C4-2B (cell line): ENCODE measurements around the gene NOX5.

Source experiments
- ZFX ChIP-seq: fragments of 450-650 bp; IDR thresholded peaks from 2 replicates; pipeline ENCODE4 v1.6.1; 2017
- TF ChIP-seq, protein P1 (sequence below): fragments of 450-650 bp; conservative IDR thresholded peaks from 2 replicates; pipeline ENCODE4 v1.5.1; 2017; ENCODE audit warnings: mild to moderate bottlenecking

DNA sequence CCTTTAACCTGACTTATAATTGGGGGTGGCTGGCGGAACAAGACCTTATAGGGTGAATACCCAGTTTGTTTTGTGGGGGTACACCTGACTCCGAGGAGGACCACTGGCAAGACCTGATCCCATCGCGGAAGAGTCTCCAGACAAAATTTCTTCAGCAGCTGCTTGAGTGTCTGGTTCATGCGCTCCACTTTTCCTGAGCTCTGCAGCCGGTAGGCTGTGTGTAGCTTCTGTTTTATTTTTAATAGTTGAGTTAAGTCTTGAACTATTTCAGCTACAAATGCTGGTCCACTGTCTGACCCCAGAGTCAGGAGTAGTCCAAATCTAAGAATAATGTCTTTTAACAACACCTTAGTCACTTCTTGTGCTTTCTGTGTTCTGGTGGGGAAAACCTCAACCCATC is 21.2 kb upstream of the NOX5 start:
- TF ChIP-seq, protein P1, sequence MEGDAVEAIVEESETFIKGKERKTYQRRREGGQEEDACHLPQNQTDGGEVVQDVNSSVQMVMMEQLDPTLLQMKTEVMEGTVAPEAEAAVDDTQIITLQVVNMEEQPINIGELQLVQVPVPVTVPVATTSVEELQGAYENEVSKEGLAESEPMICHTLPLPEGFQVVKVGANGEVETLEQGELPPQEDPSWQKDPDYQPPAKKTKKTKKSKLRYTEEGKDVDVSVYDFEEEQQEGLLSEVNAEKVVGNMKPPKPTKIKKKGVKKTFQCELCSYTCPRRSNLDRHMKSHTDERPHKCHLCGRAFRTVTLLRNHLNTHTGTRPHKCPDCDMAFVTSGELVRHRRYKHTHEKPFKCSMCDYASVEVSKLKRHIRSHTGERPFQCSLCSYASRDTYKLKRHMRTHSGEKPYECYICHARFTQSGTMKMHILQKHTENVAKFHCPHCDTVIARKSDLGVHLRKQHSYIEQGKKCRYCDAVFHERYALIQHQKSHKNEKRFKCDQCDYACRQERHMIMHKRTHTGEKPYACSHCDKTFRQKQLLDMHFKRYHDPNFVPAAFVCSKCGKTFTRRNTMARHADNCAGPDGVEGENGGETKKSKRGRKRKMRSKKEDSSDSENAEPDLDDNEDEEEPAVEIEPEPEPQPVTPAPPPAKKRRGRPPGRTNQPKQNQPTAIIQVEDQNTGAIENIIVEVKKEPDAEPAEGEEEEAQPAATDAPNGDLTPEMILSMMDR: no peak
- no peak for TF ChIP-seq ZFX
